ENCODE data around the gene YES1. TPM values are rescaled to one million over a fixed set of nuclear protein-coding genes. Genes with fewer than 3 reads are reported as not detected.

Gene YES1
- total RNA-seq, 1 experiment from 2014 or later: 84.5 TPM

DNA sequence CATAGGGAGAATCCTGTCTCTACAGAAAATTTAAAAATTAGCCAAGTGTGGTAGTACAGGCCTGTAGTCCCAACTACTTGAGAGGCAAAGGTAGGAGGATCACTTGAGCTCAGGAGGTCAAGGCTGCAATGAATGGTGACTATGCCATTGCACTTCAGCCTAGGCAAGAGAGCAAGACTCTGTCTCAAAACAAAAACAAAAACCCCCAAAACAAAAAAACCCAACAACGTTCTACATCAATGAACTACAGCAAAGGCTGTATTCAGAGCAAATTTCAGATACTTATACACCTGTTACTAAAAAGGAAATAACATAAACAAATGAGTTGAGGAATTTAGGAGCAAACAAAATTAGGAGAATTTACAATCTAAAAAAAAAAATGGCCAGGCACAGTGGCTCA is 22.6 kb downstream of the YES1 start:
- H3K9me3 ChIP-seq (ENCODE audit: control insufficient read depth in 1 of 2, insufficient read depth in 1 of 2, low read depth in 1 of 2, low read length in 2 of 2): no peaks in the 10 kb centered on the region
- H3K27ac ChIP-seq (ENCODE audit: low read depth, low read length): no peak overlapping the region
- ChIA-PET RAD21 (ENCODE audit: low non-redundant PET in 1 of 2, low total read pairs in 2 of 2, uncharacterized antibody in 2 of 2, unreplicated experiment in 2 of 2) (no interaction called here), POLR2A (no interaction called here), CTCF (no interaction called here)
- peaks cover 3% of the 10 kb centered on the region; the same call in 1 of the 2 replicates for H4K20me1 ChIP-seq (ENCODE audit: insufficient read depth)
- no peaks in the 10 kb centered on the region for H3K9me2 ChIP-seq (ENCODE audit: insufficient read depth)
- H3K27me3 ChIP-seq (ENCODE audit: insufficient read depth, low read length): no peaks in the 10 kb centered on the region
- DNase-seq (ENCODE audit: low read depth, low spot score) (no peak), ATAC-seq (no peak)
- no peak overlapping the region for H3K9ac ChIP-seq (ENCODE audit: low read length)
- H3K36me3 ChIP-seq (ENCODE audit: control insufficient read depth in 1 of 2, insufficient read depth in 2 of 2, low read length in 2 of 2): no peaks in the 10 kb centered on the region
- H3K4me3 ChIP-seq (replicated peaks in 1 of 2; ENCODE audit: low read depth in 1 of 2, low read length in 2 of 2): no peak overlapping the region
- H2AFZ ChIP-seq (ENCODE audit: low read depth, low read length, poor library complexity, severe bottlenecking): no peak overlapping the region
- no peaks in the 10 kb centered on the region for H3K4me1 ChIP-seq (ENCODE audit: control insufficient read depth in 1 of 2, insufficient read depth in 2 of 2, low read length in 2 of 2)
- no TSS peak for BruUV-seq (replicated peaks)
- TF ChIP-seq, protein P1, sequence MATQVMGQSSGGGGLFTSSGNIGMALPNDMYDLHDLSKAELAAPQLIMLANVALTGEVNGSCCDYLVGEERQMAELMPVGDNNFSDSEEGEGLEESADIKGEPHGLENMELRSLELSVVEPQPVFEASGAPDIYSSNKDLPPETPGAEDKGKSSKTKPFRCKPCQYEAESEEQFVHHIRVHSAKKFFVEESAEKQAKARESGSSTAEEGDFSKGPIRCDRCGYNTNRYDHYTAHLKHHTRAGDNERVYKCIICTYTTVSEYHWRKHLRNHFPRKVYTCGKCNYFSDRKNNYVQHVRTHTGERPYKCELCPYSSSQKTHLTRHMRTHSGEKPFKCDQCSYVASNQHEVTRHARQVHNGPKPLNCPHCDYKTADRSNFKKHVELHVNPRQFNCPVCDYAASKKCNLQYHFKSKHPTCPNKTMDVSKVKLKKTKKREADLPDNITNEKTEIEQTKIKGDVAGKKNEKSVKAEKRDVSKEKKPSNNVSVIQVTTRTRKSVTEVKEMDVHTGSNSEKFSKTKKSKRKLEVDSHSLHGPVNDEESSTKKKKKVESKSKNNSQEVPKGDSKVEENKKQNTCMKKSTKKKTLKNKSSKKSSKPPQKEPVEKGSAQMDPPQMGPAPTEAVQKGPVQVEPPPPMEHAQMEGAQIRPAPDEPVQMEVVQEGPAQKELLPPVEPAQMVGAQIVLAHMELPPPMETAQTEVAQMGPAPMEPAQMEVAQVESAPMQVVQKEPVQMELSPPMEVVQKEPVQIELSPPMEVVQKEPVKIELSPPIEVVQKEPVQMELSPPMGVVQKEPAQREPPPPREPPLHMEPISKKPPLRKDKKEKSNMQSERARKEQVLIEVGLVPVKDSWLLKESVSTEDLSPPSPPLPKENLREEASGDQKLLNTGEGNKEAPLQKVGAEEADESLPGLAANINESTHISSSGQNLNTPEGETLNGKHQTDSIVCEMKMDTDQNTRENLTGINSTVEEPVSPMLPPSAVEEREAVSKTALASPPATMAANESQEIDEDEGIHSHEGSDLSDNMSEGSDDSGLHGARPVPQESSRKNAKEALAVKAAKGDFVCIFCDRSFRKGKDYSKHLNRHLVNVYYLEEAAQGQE (IDR thresholded peaks at IDR 0.05; ENCODE audit: low read depth): no peak
- TF ChIP-seq SIN3A (IDR thresholded peaks at IDR 0.05; ENCODE audit: low read depth) (no peak), ELF1 (IDR thresholded peaks at IDR 0.05; ENCODE audit: borderline replicate concordance, low read depth) (no peak)
- TF ChIP-seq, protein P2, sequence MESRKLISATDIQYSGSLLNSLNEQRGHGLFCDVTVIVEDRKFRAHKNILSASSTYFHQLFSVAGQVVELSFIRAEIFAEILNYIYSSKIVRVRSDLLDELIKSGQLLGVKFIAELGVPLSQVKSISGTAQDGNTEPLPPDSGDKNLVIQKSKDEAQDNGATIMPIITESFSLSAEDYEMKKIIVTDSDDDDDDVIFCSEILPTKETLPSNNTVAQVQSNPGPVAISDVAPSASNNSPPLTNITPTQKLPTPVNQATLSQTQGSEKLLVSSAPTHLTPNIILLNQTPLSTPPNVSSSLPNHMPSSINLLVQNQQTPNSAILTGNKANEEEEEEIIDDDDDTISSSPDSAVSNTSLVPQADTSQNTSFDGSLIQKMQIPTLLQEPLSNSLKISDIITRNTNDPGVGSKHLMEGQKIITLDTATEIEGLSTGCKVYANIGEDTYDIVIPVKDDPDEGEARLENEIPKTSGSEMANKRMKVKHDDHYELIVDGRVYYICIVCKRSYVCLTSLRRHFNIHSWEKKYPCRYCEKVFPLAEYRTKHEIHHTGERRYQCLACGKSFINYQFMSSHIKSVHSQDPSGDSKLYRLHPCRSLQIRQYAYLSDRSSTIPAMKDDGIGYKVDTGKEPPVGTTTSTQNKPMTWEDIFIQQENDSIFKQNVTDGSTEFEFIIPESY (IDR thresholded peaks at IDR 0.05; ENCODE audit: extremely low read depth, insufficient replicate concordance, low read length): no peak
- H3K79me2 ChIP-seq (ENCODE audit: insufficient read depth, low read length): peaks cover 92% of the 10 kb centered on the region
- intact Hi-C loops (cut with micrococcal nuclease): no loop called here
- no peak overlapping the region for H3K4me2 ChIP-seq (ENCODE audit: low read length)
